ENCODE measurements around the gene INPP5A. TPM values are rescaled to one million over a fixed set of nuclear protein-coding genes. Genes with fewer than 3 reads are reported as not detected.

The INPP5A gene
- total and polyA plus RNA-seq, 2 donors (not counting 1 experiment from before 2014, with no cell fraction given) = 9.3 to 87.8 TPM

- Mint-ChIP-seq H3K27me3 (no peaks in the 10 kb centered on the region), H3K9me3 (ENCODE audit: insufficient read depth) (no peaks in the 10 kb centered on the region), H3K4me3 (no peak overlapping the region), H3K27ac (no peak overlapping the region), H3K4me1 (no peaks in the 10 kb centered on the region)
- intact Hi-C loops (cut with micrococcal nuclease) = no loop called here
- H4K20me1 ChIP-seq (ENCODE audit: control insufficient read depth, insufficient read depth, low read length, poor library complexity, severe bottlenecking) = no peaks in the 10 kb centered on the region
- no peak overlapping the region for H3K4me2 ChIP-seq (replicated peaks; ENCODE audit: low read depth, low read length, poor library complexity, severe bottlenecking)
- ATAC-seq (ENCODE audit: low read depth) (no peak), DNase-seq (no peak)
- H3K36me3 ChIP-seq (replicated peaks in 1 of 2; ENCODE audit: control extremely low read depth in 1 of 2, control insufficient read depth in 1 of 2, extremely low read depth in 1 of 2, insufficient read depth in 2 of 2, low read length in 1 of 2) = peaks cover 0 to 13% of the 10 kb centered on the region in 2 experiments
- H3K4me1 ChIP-seq (ENCODE audit: control insufficient read depth in 2 of 2, insufficient read depth in 2 of 2, low read length in 2 of 2) = no peaks in the 10 kb centered on the region
- no peak overlapping the region for H3K27ac ChIP-seq (ENCODE audit: low read length in 2 of 2)
- POLR2A ChIA-PET = no interaction called here
- no peak overlapping the region for H3K9ac ChIP-seq (ENCODE audit: low read length)
- no peak overlapping the region for H2AFZ ChIP-seq (ENCODE audit: insufficient read depth, low read depth, low read length, poor library complexity, severe bottlenecking)
- H3K79me2 ChIP-seq (ENCODE audit: control insufficient read depth, insufficient read depth, low read length) = no peaks in the 10 kb centered on the region
- 98% methylated on average over 15 of the region's 15 CpGs for WGBS (ENCODE audit: insufficient coverage)
- no peak overlapping the region for H3K4me3 ChIP-seq (ENCODE audit: control extremely low read depth in 1 of 5, extremely low read depth in 1 of 5, insufficient read depth in 1 of 5, low read depth in 2 of 5, low read length in 4 of 5)
- no peaks in the 10 kb centered on the region for H3K27me3 ChIP-seq (replicated peaks in 1 of 4; ENCODE audit: control extremely low read depth in 1 of 4, control insufficient read depth in 3 of 4, insufficient read depth in 4 of 4, low read length in 3 of 4)
- CTCF ChIA-PET = no interaction called here
- TF ChIP-seq EZH2 (IDR thresholded peaks at IDR 0.05; ENCODE audit: borderline replicate concordance, insufficient read depth, low read depth, low read length, poor library complexity, severe bottlenecking) (no peak), CTCF (IDR thresholded peaks at IDR 0.05) (no peak)
- H3K9me3 ChIP-seq (ENCODE audit: control extremely low read depth in 1 of 3, control insufficient read depth in 2 of 3, insufficient read depth in 1 of 3, low read length in 2 of 3) = peaks cover 0 to 9% (median 0%) of the 10 kb centered on the region in 3 donors
Measured at GRCh38 chr10:132730573-132730953, 193.0 kb downstream of the INPP5A start.

GRCh38 chr10:132732518-132732917 lies 194.9 kb downstream of the INPP5A start:
- Mint-ChIP-seq H3K4me1 (no peaks in the 10 kb centered on the region), H3K9me3 (ENCODE audit: insufficient read depth) (no peaks in the 10 kb centered on the region), H3K27me3 (no peaks in the 10 kb centered on the region), H3K27ac (no peak overlapping the region), H3K4me3 (no peak overlapping the region)
- no peak overlapping the region for H3K4me2 ChIP-seq (replicated peaks; ENCODE audit: low read depth, low read length, poor library complexity, severe bottlenecking)
- no peaks in the 10 kb centered on the region for H4K20me1 ChIP-seq (ENCODE audit: control insufficient read depth, insufficient read depth, low read length, poor library complexity, severe bottlenecking)
- CTCF ChIA-PET = no interaction called here
- H2AFZ ChIP-seq (ENCODE audit: insufficient read depth, low read depth, low read length, poor library complexity, severe bottlenecking) = no peak overlapping the region
- 96% methylated on average over 20 of the region's 20 CpGs for WGBS (ENCODE audit: insufficient coverage)
- peaks cover 0 to 9% of the 10 kb centered on the region in 2 experiments for H3K36me3 ChIP-seq (replicated peaks in 1 of 2; ENCODE audit: control extremely low read depth in 1 of 2, control insufficient read depth in 1 of 2, extremely low read depth in 1 of 2, insufficient read depth in 2 of 2, low read length in 1 of 2)
- no peaks in the 10 kb centered on the region for H3K79me2 ChIP-seq (ENCODE audit: control insufficient read depth, insufficient read depth, low read length)
- TF ChIP-seq CTCF (IDR thresholded peaks at IDR 0.05) (no peak), EZH2 (IDR thresholded peaks at IDR 0.05; ENCODE audit: borderline replicate concordance, insufficient read depth, low read depth, low read length, poor library complexity, severe bottlenecking) (no peak)
- no peak overlapping the region for H3K4me3 ChIP-seq (ENCODE audit: control extremely low read depth in 1 of 5, extremely low read depth in 1 of 5, insufficient read depth in 1 of 5, low read depth in 2 of 5, low read length in 4 of 5)
- POLR2A ChIA-PET = no interaction called here
- H3K27me3 ChIP-seq (replicated peaks in 1 of 4; ENCODE audit: control extremely low read depth in 1 of 4, control insufficient read depth in 3 of 4, insufficient read depth in 4 of 4, low read length in 3 of 4) = no peaks in the 10 kb centered on the region
- ATAC-seq (ENCODE audit: low read depth) (no peak), DNase-seq (no peak)
- no peaks in the 10 kb centered on the region for H3K4me1 ChIP-seq (ENCODE audit: control insufficient read depth in 2 of 2, insufficient read depth in 2 of 2, low read length in 2 of 2)
- no peak overlapping the region for H3K9ac ChIP-seq (ENCODE audit: low read length)
- H3K9me3 ChIP-seq (ENCODE audit: control extremely low read depth in 1 of 3, control insufficient read depth in 2 of 3, insufficient read depth in 1 of 3, low read length in 2 of 3) = peaks cover 0 to 7% (median 0%) of the 10 kb centered on the region in 3 donors
- no peak overlapping the region for H3K27ac ChIP-seq (ENCODE audit: low read length in 2 of 2)
- intact Hi-C loops (cut with micrococcal nuclease) = no loop called here
